Esophagus (tissue), 2 donors: ENCODE results near the gene APOL2. TPM values are rescaled to one million over a fixed set of nuclear protein-coding genes. Genes with fewer than 3 reads are reported as not detected.
"Not testable (repeated sequence)": the region's sequence is repeated elsewhere in the genome, so short reads cannot be mapped to it uniquely, and the experiment has no call there.

Experiments used
- H3K27ac ChIP-seq, 2 donors: one replicate each; pipeline ENCODE4 v1.5.1; 2013; ENCODE audit warnings: low read depth in 2 of 2, mild to moderate bottlenecking in 2 of 2, inconsistent platforms in 1 of 2, low read length in 1 of 2, moderate library complexity in 1 of 2
- H3K27me3 ChIP-seq, 2 donors: one replicate each; pipeline ENCODE4 v1.6.1; 2013; ENCODE audit warnings: low read length in 2 of 2, control low read depth in 1 of 2, mild to moderate bottlenecking in 1 of 2; ENCODE audit not compliant: insufficient read depth in 2 of 2, control insufficient read depth in 1 of 2
- H3K36me3 ChIP-seq, 2 donors: one replicate each; pipeline ENCODE4 v1.6.1; 2013; ENCODE audit warnings: low read length in 1 of 2; ENCODE audit not compliant: control insufficient read depth in 2 of 2, insufficient read depth in 2 of 2
- H3K4me1 ChIP-seq, 2 donors: one replicate each; pipeline ENCODE4 v1.6.1; 2013; ENCODE audit warnings: low read length in 1 of 2; ENCODE audit not compliant: control insufficient read depth in 2 of 2, insufficient read depth in 2 of 2
- H3K4me3 ChIP-seq, 2 donors: one replicate each; pipeline ENCODE4 v1.5.1; 2013; ENCODE audit warnings: low read length in 2 of 2, mild to moderate bottlenecking in 2 of 2, low read depth in 1 of 2, moderate library complexity in 1 of 2
- H3K9me3 ChIP-seq, 2 donors: one replicate each; pipeline ENCODE4 v1.6.1; 2013; ENCODE audit warnings: mild to moderate bottlenecking in 2 of 2, low read depth in 1 of 2, low read length in 1 of 2, moderate library complexity in 1 of 2; ENCODE audit not compliant: control insufficient read depth in 2 of 2, insufficient read depth in 1 of 2
- WGBS, 2 donors: extraction: QIAGEN DNeasy Blood & Tissue Kit; methylation state at CpG; one replicate each; pipeline ENCODE4 v1.1.7; 2013; 5-methylcytosine and 5-hydroxymethylcytosine counted together
- polyA plus RNA-seq, 2 donors: library from polyadenylated mRNA; stranded (reverse); fragments of 200-250 nt; gene quantifications; one replicate each; pipeline ENCODE4 v1.2.3, GENCODE V29; 2013
- donor health status: healthy with polysubstance abuse.
- donor health status: Bipolar disorder and iron deficiency.

The APOL2 gene
- polyA plus RNA-seq, 2 donors = 9.2 to 14.9 TPM

GRCh38 chr22:36234919-36235318 is 4.4 kb downstream of the APOL2 start:
- no peaks in the 10 kb centered on the region for H3K9me3 ChIP-seq
- H3K27me3 ChIP-seq = no peaks in the 10 kb centered on the region
- H3K27ac ChIP-seq = no peak overlapping the region
- 51 to 58% methylated on average over 2 of the region's 2 CpGs for WGBS, 2 donors
- H3K4me1 ChIP-seq = peaks cover 12 to 14% of the 10 kb centered on the region in 2 donors
- H3K4me3 ChIP-seq = no peak overlapping the region
- peaks cover 4 to 26% of the 10 kb centered on the region in 2 donors for H3K36me3 ChIP-seq

DNA sequence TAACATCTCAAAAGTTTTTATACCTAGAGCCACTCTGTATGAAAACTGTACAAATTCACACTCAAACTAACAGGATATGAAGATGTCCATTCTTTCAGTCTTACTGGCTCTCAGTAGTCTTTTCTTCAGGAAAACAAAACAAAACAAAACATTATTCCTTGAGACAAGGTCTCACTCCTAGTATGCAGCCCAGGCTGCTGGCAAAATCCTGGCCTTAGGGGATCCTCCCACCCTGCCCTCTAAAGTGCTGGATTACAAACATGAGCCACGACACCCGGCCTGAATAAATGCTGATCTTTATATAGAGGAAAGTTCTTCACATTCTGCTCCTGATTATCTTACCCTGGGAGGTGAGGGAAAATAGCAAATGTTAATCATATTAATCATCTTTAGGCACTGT is 5.1 kb downstream of the APOL2 start:
- H3K4me1 ChIP-seq = peaks cover 11 to 12% of the 10 kb centered on the region in 2 donors
- no peak overlapping the region for H3K27ac ChIP-seq
- H3K9me3 ChIP-seq = no peaks in the 10 kb centered on the region
- 68 to 75% methylated on average over 2 of the region's 2 CpGs for WGBS, 2 donors
- H3K27me3 ChIP-seq = no peaks in the 10 kb centered on the region
- H3K36me3 ChIP-seq = peaks cover 4 to 26% of the 10 kb centered on the region in 2 donors
- no peak overlapping the region for H3K4me3 ChIP-seq

DNA sequence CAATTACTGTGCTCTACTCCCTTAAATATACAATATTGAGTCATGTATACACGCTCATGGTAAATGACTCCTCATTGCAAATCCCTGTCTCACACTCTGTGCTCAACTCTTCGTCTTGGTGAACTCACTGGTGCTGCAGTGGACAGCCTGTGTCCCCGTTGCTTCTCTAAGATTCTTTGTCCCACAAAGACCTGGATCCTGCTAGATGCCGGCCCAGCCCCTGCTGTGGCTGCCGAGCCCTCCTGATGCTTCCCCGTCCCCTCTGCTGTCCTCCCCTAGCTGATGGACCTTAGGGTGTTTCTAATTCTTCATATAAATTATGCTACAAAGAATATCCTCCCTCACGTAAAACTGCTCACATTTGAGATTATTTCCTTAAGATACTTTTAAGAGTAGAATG is 5.5 kb downstream of the APOL2 start:
- Histone ChIP-seq H3K27me3 (no peaks in the 10 kb centered on the region), H3K9me3 (no peaks in the 10 kb centered on the region), H3K36me3 (peaks cover 4 to 29% of the 10 kb centered on the region in 2 donors), H3K27ac (no peak overlapping the region), H3K4me3 (no peak overlapping the region), H3K4me1 (peaks cover 11 to 12% of the 10 kb centered on the region in 2 donors)
- 86 to 92% methylated on average over 7 of the region's 7 CpGs for WGBS, 2 donors

DNA sequence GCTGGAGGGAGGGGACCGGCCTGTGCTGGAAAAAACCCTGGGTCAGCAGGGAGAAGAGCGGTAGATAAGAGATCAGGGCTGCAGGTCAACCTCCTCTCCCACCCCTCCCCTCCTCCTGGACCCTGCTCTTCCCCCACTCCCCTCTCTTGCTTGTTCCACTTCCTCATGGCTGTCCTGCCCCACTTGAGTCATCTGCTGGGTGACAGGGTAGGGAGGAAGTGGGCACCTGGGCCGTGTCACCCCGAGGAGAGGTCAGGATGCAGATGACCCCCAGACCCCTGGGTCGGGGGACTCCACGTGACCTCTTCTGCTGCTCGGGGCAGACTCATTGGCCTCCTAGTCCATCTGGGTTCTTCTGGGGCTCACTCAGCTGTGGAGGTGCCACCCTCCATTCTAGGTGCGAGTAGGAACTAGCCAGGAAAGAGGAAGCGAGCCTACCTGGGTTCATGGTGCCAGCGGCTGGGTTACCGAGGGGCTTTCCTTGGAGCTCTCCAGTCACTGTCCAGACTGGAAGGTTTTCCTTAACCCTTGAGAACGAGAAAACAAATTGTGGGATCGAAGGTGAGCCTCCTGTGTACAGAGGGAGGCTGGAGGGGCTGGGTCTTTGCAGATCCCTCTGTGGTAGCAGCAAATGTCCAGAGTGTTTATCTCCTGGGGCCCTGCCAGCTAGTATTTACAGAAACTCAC is 6.5 kb downstream of the APOL2 start:
- no peaks in the 10 kb centered on the region for H3K27me3 ChIP-seq
- peaks cover 4 to 12% of the 10 kb centered on the region in 2 donors for H3K4me1 ChIP-seq
- H3K27ac ChIP-seq = no peak overlapping the region
- H3K9me3 ChIP-seq = no peaks in the 10 kb centered on the region
- H3K36me3 ChIP-seq = peaks cover 7 to 36% of the 10 kb centered on the region in 2 donors
- WGBS, 2 donors = 81 to 82% methylated on average over 13 of the region's 13 CpGs
- H3K4me3 ChIP-seq = no peak overlapping the region

GRCh38 chr22:36231051-36231450 is 8.3 kb downstream of the APOL2 start:
- H3K4me3 ChIP-seq, H3K4me1 ChIP-seq, H3K9me3 ChIP-seq, H3K27ac ChIP-seq, H3K27me3 ChIP-seq: not testable (repeated sequence)
- peaks cover 14 to 38% of the 10 kb centered on the region in 2 donors for H3K36me3 ChIP-seq
- WGBS, 2 donors = 84% methylated on average over 5 of the region's 5 CpGs

GRCh38 chr22:36229649-36230048 is 9.7 kb downstream of the APOL2 start:
- peaks cover 14 to 38% of the 10 kb centered on the region in 2 donors for H3K36me3 ChIP-seq
- not testable (repeated sequence) for H3K9me3 ChIP-seq, H3K4me3 ChIP-seq, H3K27me3 ChIP-seq, H3K27ac ChIP-seq, H3K4me1 ChIP-seq
- 89 to 92% methylated on average over 3 of the region's 3 CpGs for WGBS, 2 donors

GRCh38 chr22:36228944-36229343 is 10.4 kb downstream of the APOL2 start:
- 81 to 83% methylated on average over 7 of the region's 7 CpGs for WGBS, 2 donors
- Histone ChIP-seq H3K36me3 (peaks cover 14 to 38% of the 10 kb centered on the region in 2 donors), H3K9me3 (no peaks in the 10 kb centered on the region), H3K27me3 (no peaks in the 10 kb centered on the region), H3K27ac (no peak overlapping the region), H3K4me1 (no peaks in the 10 kb centered on the region), H3K4me3 (no peak overlapping the region)

- not testable (repeated sequence) for H3K4me3 ChIP-seq, H3K27ac ChIP-seq, H3K9me3 ChIP-seq, H3K4me1 ChIP-seq, H3K27me3 ChIP-seq
- H3K36me3 ChIP-seq = peaks cover 14 to 35% of the 10 kb centered on the region in 2 donors
- 85 to 94% methylated on average over 1 of the region's 1 CpG for WGBS, 2 donors
Observed at GRCh38 chr22:36228369-36228768, 11.0 kb downstream of the APOL2 start.

GRCh38 chr22:36227806-36228205 is 11.5 kb downstream of the APOL2 start:
- no peak overlapping the region for H3K27ac ChIP-seq
- H3K36me3 ChIP-seq = peaks cover 14 to 31% of the 10 kb centered on the region in 2 donors
- WGBS, 2 donors = 91 to 95% methylated on average over 8 of the region's 8 CpGs

DNA sequence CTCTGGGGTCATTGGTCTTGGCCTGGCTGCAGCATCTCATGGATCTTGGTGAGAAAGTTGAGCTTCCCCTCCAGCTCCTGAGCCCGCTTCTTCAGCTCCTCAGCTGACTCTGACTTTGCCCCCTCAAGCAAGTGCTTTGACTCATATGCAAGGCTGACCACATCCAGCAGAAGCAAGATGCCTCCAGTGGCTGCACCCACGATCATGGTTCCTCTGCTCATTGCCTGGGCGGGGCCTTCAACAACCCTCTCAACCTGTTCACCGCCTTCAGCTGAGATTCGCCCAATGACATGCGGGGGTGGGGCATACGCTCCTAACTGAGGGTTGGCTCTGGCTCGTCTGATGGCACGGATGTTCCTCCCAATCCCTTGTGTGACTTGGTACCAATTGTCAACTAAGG is 11.9 kb downstream of the APOL2 start:
- no peaks in the 10 kb centered on the region for H3K27me3 ChIP-seq
- H3K27ac ChIP-seq = no peak overlapping the region
- peaks cover 14 to 27% of the 10 kb centered on the region in 2 donors for H3K36me3 ChIP-seq
- 93% methylated on average over 9 of the region's 9 CpGs for WGBS, 2 donors
- no peaks in the 10 kb centered on the region for H3K9me3 ChIP-seq
- H3K4me1 ChIP-seq = no peaks in the 10 kb centered on the region
- no peak overlapping the region for H3K4me3 ChIP-seq

More at GRCh38 chr22:36227806-36228205, 11.5 kb downstream of the APOL2 start:
- H3K9me3 ChIP-seq = no peaks in the 10 kb centered on the region
- no peaks in the 10 kb centered on the region for H3K4me1 ChIP-seq
- H3K4me3 ChIP-seq = no peak overlapping the region
- H3K27me3 ChIP-seq = no peaks in the 10 kb centered on the region
